Keratinocyte (primary cell): Measurements from ENCODE around the gene KLF7. TPM values are rescaled to one million over a fixed set of nuclear protein-coding genes. Genes with fewer than 3 reads are reported as not detected.

ENCODE experiments used
- DNase-seq: peaks from one replicate; pipeline ENCODE4 v3.0.0-alpha.2; 2011; ENCODE audit warnings: low read depth, missing footprints, low spot score
- FAIRE-seq: peaks from 2 replicates; lab custom pipeline; 2011; peaks lifted over from hg19 to GRCh38; lab: Jason Lieb, UNC
- H2AFZ ChIP-seq: 2 replicates; pipeline ENCODE4 v1.6.0; 2012; ENCODE audit warnings: low read length, control low read depth, inconsistent platforms; ENCODE audit not compliant: control insufficient read depth
- H3K27ac ChIP-seq: 2 replicates; pipeline ENCODE4 v1.5.1; 2011; ENCODE audit warnings: low read length; ENCODE audit not compliant: control insufficient read depth, insufficient read depth
- H3K27me3 ChIP-seq: 3 replicates; pipeline ENCODE4 v1.6.0; 2011; ENCODE audit warnings: low read length; ENCODE audit not compliant: control insufficient read depth, insufficient read depth; ENCODE audit errors: extremely low read depth
- H3K36me3 ChIP-seq, 2 experiments: 2 replicates in 1 of 2; 3 replicates in 1 of 2; pipeline ENCODE4 v1.5.1; 2011; ENCODE audit warnings: low read length in 2 of 2, mild to moderate bottlenecking in 1 of 2; ENCODE audit not compliant: control insufficient read depth in 2 of 2, insufficient read depth in 2 of 2; ENCODE audit errors: extremely low read depth in 1 of 2
- H3K4me1 ChIP-seq: 3 replicates; pipeline ENCODE4 v1.5.1; 2011; ENCODE audit warnings: low read length; ENCODE audit not compliant: control insufficient read depth, insufficient read depth; ENCODE audit errors: extremely low read depth
- H3K4me2 ChIP-seq: 3 replicates; pipeline ENCODE4 v1.6.0; 2011; ENCODE audit warnings: low read depth, low read length; ENCODE audit not compliant: control insufficient read depth, insufficient read depth; ENCODE audit errors: extremely low read depth
- H3K4me3 ChIP-seq, 3 experiments: fragments of 200-600 bp in 1 of 3; sonication (generic) in 1 of 3; 2 replicates in 2 of 3; 3 replicates in 1 of 3; pipeline ENCODE4 v1.5.1; 2011 to 2016; ENCODE audit warnings: low read length in 3 of 3, mild to moderate bottlenecking in 3 of 3, control low read depth in 2 of 3, inconsistent platforms in 1 of 3, low read depth in 1 of 3, mixed read lengths in 1 of 3, mixed run types in 1 of 3, moderate library complexity in 1 of 3; ENCODE audit not compliant: control insufficient read depth in 2 of 3, insufficient read depth in 2 of 3; ENCODE audit errors: extremely low read depth in 1 of 3
- H3K79me2 ChIP-seq: 2 replicates; pipeline ENCODE4 v1.6.0; 2012; ENCODE audit warnings: low read length; ENCODE audit not compliant: control insufficient read depth, insufficient read depth
- H3K9ac ChIP-seq: 3 replicates; pipeline ENCODE4 v1.6.0; 2011; ENCODE audit warnings: low read length; ENCODE audit not compliant: control insufficient read depth, insufficient read depth; ENCODE audit errors: extremely low read depth
- H3K9me1 ChIP-seq: 3 replicates; pipeline ENCODE4 v1.6.0; 2011; ENCODE audit warnings: low read length; ENCODE audit not compliant: control insufficient read depth, insufficient read depth; ENCODE audit errors: extremely low read depth
- H3K9me3 ChIP-seq: 2 replicates; pipeline ENCODE4 v1.5.1; 2012; ENCODE audit warnings: low read depth, low read length; ENCODE audit not compliant: control insufficient read depth
- H4K20me1 ChIP-seq: 3 replicates; pipeline ENCODE4 v1.6.0; 2011; ENCODE audit warnings: low read length; ENCODE audit not compliant: control insufficient read depth, insufficient read depth; ENCODE audit errors: extremely low read depth
- CTCF ChIP-seq, 3 experiments: IDR thresholded peaks in 1 of 3; conservative IDR thresholded peaks in 1 of 3; optimal IDR thresholded peaks in 1 of 3; 2 replicates in 2 of 3; 3 replicates in 1 of 3; pipeline versions ENCODE3 to v1.5.1; 2011; ENCODE audit warnings: low read length in 3 of 3, mild to moderate bottlenecking in 3 of 3, moderate library complexity in 2 of 3, control low read depth in 1 of 3, inconsistent platforms in 1 of 3; ENCODE audit not compliant: insufficient read depth in 2 of 3; ENCODE audit errors: extremely low read depth in 1 of 3
- EZH2 ChIP-seq: IDR thresholded peaks from one replicate; pipeline ENCODE4 v1.6.1; 2012; ENCODE audit warnings: inconsistent platforms, mild to moderate bottlenecking, low read length, moderate library complexity
- dilution Hi-C: fragments of 300-500 bp; cut with MboI; formaldehyde crosslinking; loops from one replicate; pipeline ENCODE4 v1.7.0; 2020; ENCODE audit warnings: low sequenced_read_pairs; ENCODE audit not compliant: extremely low pct_ligation_motif_present
- polyA plus RNA-seq, 5 experiments: library from polyadenylated mRNA; depleted of rRNA in 3 of 5; stranded (reverse) in 3 of 5; stranded (forward) in 1 of 5; unstranded in 1 of 5; fragments of >200 nt; gene quantifications; 1 replicate in 1 of 5; 2 replicates in 3 of 5; 3 replicates in 1 of 5; pipeline versions ENCODE4 v1.2.1 to v1.2.3, GENCODE V29; 2011 to 2012; ENCODE audit warnings: missing spikeins in 2 of 5, low read depth in 1 of 5, low replicate concordance in 1 of 5

KLF7 gene
- polyA plus RNA-seq, 1 donor (not counting 4 experiments of a cell fraction or from before 2014, with no cell fraction given): 44.7 TPM

GRCh38 chr2:207042841-207043240, 122.9 kb downstream of the KLF7 start:
- DNase-seq: no peak
- H3K9me1 ChIP-seq: no peaks in the 10 kb centered on the region
- no peaks in the 10 kb centered on the region for H3K9me3 ChIP-seq
- dilution Hi-C loops: no loop called here
- no peak overlapping the region for H3K4me3 ChIP-seq
- H3K9ac ChIP-seq: no peak overlapping the region
- FAIRE-seq: no peak
- no peaks in the 10 kb centered on the region for H3K4me1 ChIP-seq
- no peak overlapping the region for H3K27ac ChIP-seq
- no peaks in the 10 kb centered on the region for H3K36me3 ChIP-seq
- no peaks in the 10 kb centered on the region for H3K79me2 ChIP-seq
- no peaks in the 10 kb centered on the region for H3K27me3 ChIP-seq
- no peak overlapping the region for H3K4me2 ChIP-seq
- H4K20me1 ChIP-seq: no peaks in the 10 kb centered on the region
- no peak for TF ChIP-seq CTCF (optimal IDR thresholded peaks at IDR 0.05 in 1 of 3, IDR thresholded peaks at IDR 0.05 in 1 of 3, conservative IDR thresholded peaks at IDR 0.05 in 1 of 3; ENCODE audit: extremely low read depth in 1 of 3, insufficient read depth in 2 of 3, low read length in 3 of 3)
- TF ChIP-seq EZH2: no peak
- no peak overlapping the region for H2AFZ ChIP-seq

- no peak overlapping the region for H2AFZ ChIP-seq
- FAIRE-seq (no peak), DNase-seq (no peak)
- no peak overlapping the region for H3K27ac ChIP-seq
- no peak overlapping the region for H3K9ac ChIP-seq
- no peak for TF ChIP-seq EZH2
- TF ChIP-seq CTCF (optimal IDR thresholded peaks at IDR 0.05 in 1 of 3, IDR thresholded peaks at IDR 0.05 in 1 of 3, conservative IDR thresholded peaks at IDR 0.05 in 1 of 3; ENCODE audit: extremely low read depth in 1 of 3, insufficient read depth in 2 of 3, low read length in 3 of 3): no peak
- no peaks in the 10 kb centered on the region for H3K36me3 ChIP-seq
- H3K27me3 ChIP-seq: no peaks in the 10 kb centered on the region
- no peaks in the 10 kb centered on the region for H3K4me1 ChIP-seq
- no peaks in the 10 kb centered on the region for H3K79me2 ChIP-seq
- H3K9me3 ChIP-seq: no peaks in the 10 kb centered on the region
- H3K4me2 ChIP-seq: no peak overlapping the region
- no peaks in the 10 kb centered on the region for H4K20me1 ChIP-seq
- no peaks in the 10 kb centered on the region for H3K9me1 ChIP-seq
- H3K4me3 ChIP-seq: no peak overlapping the region
- dilution Hi-C loops: no loop called here
Measured at GRCh38 chr2:207041786-207042554, 123.8 kb downstream of the KLF7 start.
